HG02938 (cell line): ENCODE results near the gene MIEN1.
"Not testable (repeated sequence)": the region's sequence is repeated elsewhere in the genome, so short reads cannot be mapped to it uniquely, and the experiment has no call there.

Source experiments
- ATAC-seq: cut with Tn5 transposase; IDR thresholded peaks from one replicate; pipeline ENCODE4 v1.9.1; 2021; ENCODE audit warnings: mild to moderate bottlenecking, moderate library complexity; ENCODE audit not compliant: unreplicated experiment

MIEN1 gene

GRCh38 chr17:39719563-39720355 is 10.6 kb downstream of the MIEN1 start:
- ATAC-seq, result no peak

GRCh38 chr17:39717660-39718059 is 12.7 kb downstream of the MIEN1 start:
- no peak for ATAC-seq

GRCh38 chr17:39716879-39717536 is 13.3 kb downstream of the MIEN1 start:
- ATAC-seq, result no peak

- ATAC-seq, result no peak
These were observed 14.1 kb downstream of the MIEN1 start for GRCh38 chr17:39716073-39716818.

- ATAC-seq, result no peak
These were observed 14.8 kb downstream of the MIEN1 start for GRCh38 chr17:39715375-39716072.

GRCh38 chr17:39714234-39714633 is 16.1 kb downstream of the MIEN1 start:
- ATAC-seq, result no peak

GRCh38 chr17:39711851-39712250 is 18.5 kb downstream of the MIEN1 start:
- no peak for ATAC-seq

- ATAC-seq, result not testable (repeated sequence)
These were observed 19.3 kb downstream of the MIEN1 start for GRCh38 chr17:39711071-39711470.

- ATAC-seq, result no peak
These were observed 20.1 kb downstream of the MIEN1 start for GRCh38 chr17:39709998-39710964.

GRCh38 chr17:39709319-39709997 is 20.9 kb downstream of the MIEN1 start:
- ATAC-seq, result no peak

- ATAC-seq, result no peak
These were observed 23.4 kb downstream of the MIEN1 start for GRCh38 chr17:39706921-39707337.

- no peak for ATAC-seq
These were observed 23.9 kb downstream of the MIEN1 start for GRCh38 chr17:39706383-39706782.

- ATAC-seq, result no peak
These were observed 24.5 kb downstream of the MIEN1 start for GRCh38 chr17:39705786-39706348.

GRCh38 chr17:39704821-39705551 is 25.3 kb downstream of the MIEN1 start:
- ATAC-seq, result no peak

GRCh38 chr17:39703913-39704312 is 26.4 kb downstream of the MIEN1 start:
- ATAC-seq, result no peak

GRCh38 chr17:39702901-39703893 is 27.1 kb downstream of the MIEN1 start:
- no peak for ATAC-seq

GRCh38 chr17:39701784-39702422 is 28.4 kb downstream of the MIEN1 start:
- no peak for ATAC-seq
